SU-DHL-6 (cell line): Measurements from ENCODE around the gene FOXB1.

Experiments
- H2AFZ ChIP-seq: fragments of 200-600 bp; sonication (generic); 2 replicates; pipeline ENCODE4 v1.6.1; 2014; ENCODE audit warnings: low read depth, mild to moderate bottlenecking, moderate library complexity, mixed read lengths, antibody characterized with exemption, low read length; ENCODE audit not compliant: severe bottlenecking
- H3F3A ChIP-seq: fragments of 200-600 bp; shearing (Covaris generic); 2 replicates; pipeline ENCODE4 v1.6.0; 2016; ENCODE audit warnings: antibody characterized with exemption, mild to moderate bottlenecking; ENCODE audit not compliant: insufficient read depth
- H3K27ac ChIP-seq: fragments of 200-600 bp; sonication (generic); 2 replicates; pipeline ENCODE4 v1.5.1; 2016; ENCODE audit warnings: low read depth, mild to moderate bottlenecking, low read length, moderate library complexity, mixed read lengths
- H3K27me3 ChIP-seq: fragments of 200-600 bp; sonication (generic), shearing (Covaris generic); 2 replicates; pipeline ENCODE4 v1.6.0; 2014; ENCODE audit warnings: mild to moderate bottlenecking, low read length
- H3K36me3 ChIP-seq: fragments of 200-600 bp; sonication (generic); 2 replicates; pipeline ENCODE4 v1.6.1; 2014; ENCODE audit warnings: mild to moderate bottlenecking, low read length, mixed read lengths
- H3K4me2 ChIP-seq: fragments of 300-600, 200-600 bp; shearing (Covaris generic), sonication (generic); 2 replicates; pipeline ENCODE4 v1.6.0; 2014; ENCODE audit warnings: low read length, low read depth, mild to moderate bottlenecking; ENCODE audit not compliant: poor library complexity, severe bottlenecking
- H3K4me3 ChIP-seq: fragments of 200-600 bp; sonication (generic); 2 replicates; pipeline ENCODE4 v1.5.1; 2014; ENCODE audit warnings: antibody characterized with exemption, low read length, mild to moderate bottlenecking, mixed read lengths; ENCODE audit not compliant: insufficient read depth, poor library complexity, severe bottlenecking
- H3K79me2 ChIP-seq: fragments of 200-600 bp; sonication (generic); 2 replicates; pipeline ENCODE4 v1.6.1; 2014; ENCODE audit warnings: mild to moderate bottlenecking, low read length, moderate library complexity; ENCODE audit not compliant: insufficient read depth
- H3K9ac ChIP-seq: fragments of 200-600 bp; sonication (generic); 2 replicates; pipeline ENCODE4 v1.7.0; 2014; ENCODE audit warnings: mild to moderate bottlenecking, low read length
- H3K9me2 ChIP-seq: fragments of 200-600 bp; sonication (generic); replicated peaks from 2 replicates; pipeline ENCODE4 v1.6.1; 2014; ENCODE audit warnings: low read length; ENCODE audit not compliant: insufficient read depth
- H3K9me3 ChIP-seq: fragments of 200-600 bp; sonication (generic); 2 replicates; pipeline ENCODE4 v1.6.1; 2014; ENCODE audit warnings: low read length, mixed read lengths; ENCODE audit not compliant: insufficient read depth
- H4K20me1 ChIP-seq: fragments of 200-600 bp; sonication (generic); 2 replicates; pipeline ENCODE4 v1.6.1; 2014; ENCODE audit warnings: low read depth, mild to moderate bottlenecking, antibody characterized with exemption, low read length, moderate library complexity, mixed read lengths
- EZH2phosphoT487 ChIP-seq: fragments of 200-600 bp; sonication (generic), shearing (Covaris generic); conservative IDR thresholded peaks from 2 replicates; pipeline ENCODE4 v1.6.1; 2018; ENCODE audit warnings: mild to moderate bottlenecking, antibody characterized with exemption, low read length, moderate library complexity, mixed read lengths
- TF ChIP-seq, protein P1 (sequence below): fragments of 200-600 bp; sonication (generic); IDR thresholded peaks from one replicate; pipeline ENCODE4 v1.5.1; 2017; ENCODE audit warnings: antibody characterized with exemption, mild to moderate bottlenecking, low read length, moderate library complexity; ENCODE audit not compliant: insufficient read depth, poor library complexity, severe bottlenecking

Gene FOXB1

DNA sequence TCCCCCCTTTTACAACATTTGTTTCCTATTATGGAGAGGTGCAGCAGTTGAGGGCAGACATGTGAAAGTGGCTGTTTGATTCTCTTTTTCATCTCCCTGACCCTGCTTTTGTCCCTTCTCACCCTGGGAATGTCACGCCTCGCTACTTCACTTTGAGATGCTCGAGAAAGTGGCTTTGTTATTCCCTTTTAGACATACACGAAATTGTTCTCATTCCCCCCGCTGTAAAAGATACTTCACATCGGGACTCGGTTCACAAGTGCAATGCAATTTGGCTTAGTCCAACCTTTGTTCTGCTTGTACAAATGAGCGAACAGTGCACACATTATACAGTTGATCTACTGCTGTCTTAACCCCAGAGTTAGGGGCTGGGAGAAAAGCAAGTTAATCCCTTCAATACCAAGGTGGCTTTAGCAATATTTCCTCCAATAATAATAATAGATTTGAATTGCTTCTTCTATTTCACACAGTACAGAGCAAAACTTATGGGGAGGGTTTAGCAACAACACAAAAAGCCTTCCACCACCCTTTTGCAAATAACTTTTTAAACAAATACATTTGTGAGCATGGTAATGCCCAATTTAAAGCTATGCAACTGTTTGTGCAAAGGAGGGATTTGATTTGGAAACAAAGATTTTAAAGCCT, 5.7 kb upstream of the FOXB1 start:
- Histone ChIP-seq H3K4me2 (no peak overlapping the region), H3K9me3 (no peaks in the 10 kb centered on the region), H3K27me3 (no peaks in the 10 kb centered on the region), H3K4me3 (no peak overlapping the region), H3K79me2 (no peaks in the 10 kb centered on the region), H3K27ac (no peak overlapping the region), H2AFZ (no peak overlapping the region), H3F3A (no peaks in the 10 kb centered on the region), H4K20me1 (no peaks in the 10 kb centered on the region), H3K9ac (no peak overlapping the region), H3K9me2 (no peaks in the 10 kb centered on the region), H3K36me3 (no peaks in the 10 kb centered on the region)
- TF ChIP-seq EZH2phosphoT487: no peak
- TF ChIP-seq, protein P1, sequence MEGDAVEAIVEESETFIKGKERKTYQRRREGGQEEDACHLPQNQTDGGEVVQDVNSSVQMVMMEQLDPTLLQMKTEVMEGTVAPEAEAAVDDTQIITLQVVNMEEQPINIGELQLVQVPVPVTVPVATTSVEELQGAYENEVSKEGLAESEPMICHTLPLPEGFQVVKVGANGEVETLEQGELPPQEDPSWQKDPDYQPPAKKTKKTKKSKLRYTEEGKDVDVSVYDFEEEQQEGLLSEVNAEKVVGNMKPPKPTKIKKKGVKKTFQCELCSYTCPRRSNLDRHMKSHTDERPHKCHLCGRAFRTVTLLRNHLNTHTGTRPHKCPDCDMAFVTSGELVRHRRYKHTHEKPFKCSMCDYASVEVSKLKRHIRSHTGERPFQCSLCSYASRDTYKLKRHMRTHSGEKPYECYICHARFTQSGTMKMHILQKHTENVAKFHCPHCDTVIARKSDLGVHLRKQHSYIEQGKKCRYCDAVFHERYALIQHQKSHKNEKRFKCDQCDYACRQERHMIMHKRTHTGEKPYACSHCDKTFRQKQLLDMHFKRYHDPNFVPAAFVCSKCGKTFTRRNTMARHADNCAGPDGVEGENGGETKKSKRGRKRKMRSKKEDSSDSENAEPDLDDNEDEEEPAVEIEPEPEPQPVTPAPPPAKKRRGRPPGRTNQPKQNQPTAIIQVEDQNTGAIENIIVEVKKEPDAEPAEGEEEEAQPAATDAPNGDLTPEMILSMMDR: no peak

DNA sequence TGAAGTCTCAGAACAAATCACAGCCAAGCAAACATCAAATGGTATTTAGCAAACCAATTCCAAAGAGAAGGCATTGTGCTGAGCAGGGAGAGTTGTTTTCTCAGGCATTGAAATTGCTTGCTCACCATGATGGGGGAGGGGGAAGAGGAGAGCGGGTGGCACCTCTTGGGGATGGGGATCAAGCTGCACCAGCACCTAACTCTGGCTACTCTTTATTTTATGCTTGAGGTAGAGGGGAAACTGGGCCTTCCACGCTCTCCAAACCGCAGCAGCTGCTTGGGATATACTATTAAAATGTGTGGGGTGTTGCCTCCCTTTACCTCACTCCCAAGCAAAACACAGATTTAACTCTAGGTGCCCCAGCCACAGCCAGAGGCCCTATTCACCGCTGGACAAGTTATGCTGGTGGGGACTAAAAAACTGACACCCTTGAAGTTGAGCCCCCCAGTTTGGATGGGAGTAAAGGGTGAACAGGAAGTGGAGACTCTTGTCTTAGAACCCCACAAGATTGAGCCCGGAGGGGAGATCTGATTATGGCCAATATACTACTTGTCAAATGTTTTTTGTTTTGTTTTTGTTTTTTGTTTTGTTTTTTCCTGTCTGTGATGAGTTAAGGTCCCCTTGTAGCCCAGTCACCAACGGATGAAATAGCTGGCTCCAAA, 5.0 kb upstream of the FOXB1 start:
- Histone ChIP-seq H3K4me3 (no peak overlapping the region), H3K36me3 (no peaks in the 10 kb centered on the region), H3K27me3 (no peaks in the 10 kb centered on the region), H3K79me2 (no peaks in the 10 kb centered on the region), H3K27ac (no peak overlapping the region), H3F3A (no peaks in the 10 kb centered on the region), H3K9me2 (no peaks in the 10 kb centered on the region), H4K20me1 (no peaks in the 10 kb centered on the region), H3K9me3 (no peaks in the 10 kb centered on the region), H2AFZ (no peak overlapping the region), H3K9ac (no peak overlapping the region), H3K4me2 (no peak overlapping the region)
- no peak for TF ChIP-seq EZH2phosphoT487
- TF ChIP-seq, protein P1: no peak

DNA sequence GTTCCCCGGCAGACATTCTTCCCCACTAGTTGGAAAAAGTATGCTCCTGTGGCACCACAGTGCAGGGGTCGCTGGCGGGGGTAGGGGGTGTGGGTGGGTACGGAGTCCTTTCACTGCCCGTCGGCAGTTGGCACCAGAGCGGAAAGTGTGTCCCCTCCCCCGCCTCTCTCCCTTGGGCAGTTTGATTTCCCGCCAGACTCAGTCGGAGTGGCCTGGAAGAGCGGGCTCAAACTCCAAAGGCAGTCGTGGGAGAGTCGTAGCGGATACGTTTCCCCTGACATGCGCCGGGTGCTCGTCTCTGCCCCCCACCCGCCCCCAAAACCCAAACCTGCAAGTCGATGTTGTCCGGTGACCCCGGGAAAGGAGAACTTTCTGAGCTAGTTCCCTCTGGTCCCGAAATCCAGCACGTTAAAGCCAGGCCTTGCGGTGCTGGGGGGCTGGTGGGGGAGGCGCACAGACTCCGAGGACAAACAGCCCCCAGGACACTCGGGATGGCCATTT, 4.4 kb upstream of the FOXB1 start:
- H3K27ac ChIP-seq: no peak overlapping the region
- H2AFZ ChIP-seq: no peak overlapping the region
- no peaks in the 10 kb centered on the region for H3K36me3 ChIP-seq
- no peak overlapping the region for H3K9ac ChIP-seq
- no peaks in the 10 kb centered on the region for H3K27me3 ChIP-seq
- H3F3A ChIP-seq: no peaks in the 10 kb centered on the region
- no peaks in the 10 kb centered on the region for H3K79me2 ChIP-seq
- no peaks in the 10 kb centered on the region for H3K9me2 ChIP-seq
- H3K9me3 ChIP-seq: no peaks in the 10 kb centered on the region
- TF ChIP-seq EZH2phosphoT487: no peak
- TF ChIP-seq, protein P1: no peak
- H4K20me1 ChIP-seq: no peaks in the 10 kb centered on the region
- H3K4me2 ChIP-seq: no peak overlapping the region
- no peak overlapping the region for H3K4me3 ChIP-seq
